Measurements from ENCODE around the gene GGT6.

GGT6 gene

DNA sequence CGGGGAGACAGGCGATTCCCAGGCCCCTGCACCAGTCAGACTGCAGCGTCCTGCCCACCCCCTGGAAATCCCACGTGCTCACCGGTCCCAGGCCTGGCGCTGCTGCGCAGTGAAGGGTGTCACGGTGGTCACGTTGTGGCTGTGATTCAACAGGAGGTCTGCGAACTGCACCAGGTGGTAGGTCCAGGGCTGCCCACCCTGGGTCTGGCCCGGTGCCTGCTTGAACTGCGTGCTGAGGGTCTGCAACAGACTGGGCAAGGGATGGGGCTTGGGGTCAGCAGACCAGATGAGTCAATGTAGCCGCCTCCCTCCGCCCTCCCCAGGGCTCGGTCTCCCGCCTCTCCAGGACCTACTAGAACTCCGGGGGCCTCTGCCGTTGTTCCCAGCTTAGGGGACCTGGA lies 12.3 kb downstream of the GGT6 start:
- no peak overlapping the region for H3K27ac ChIP-seq (ENCODE audit: poor library complexity, severe bottlenecking)
- peaks cover 82% of the 10 kb centered on the region for H3K36me3 ChIP-seq (ENCODE audit: low read depth)
- H3K9me3 ChIP-seq (ENCODE audit: severe bottlenecking) = no peaks in the 10 kb centered on the region
- no peaks in the 10 kb centered on the region for H3K4me1 ChIP-seq (ENCODE audit: insufficient read depth, poor library complexity, severe bottlenecking)
- TF ChIP-seq, protein P1, sequence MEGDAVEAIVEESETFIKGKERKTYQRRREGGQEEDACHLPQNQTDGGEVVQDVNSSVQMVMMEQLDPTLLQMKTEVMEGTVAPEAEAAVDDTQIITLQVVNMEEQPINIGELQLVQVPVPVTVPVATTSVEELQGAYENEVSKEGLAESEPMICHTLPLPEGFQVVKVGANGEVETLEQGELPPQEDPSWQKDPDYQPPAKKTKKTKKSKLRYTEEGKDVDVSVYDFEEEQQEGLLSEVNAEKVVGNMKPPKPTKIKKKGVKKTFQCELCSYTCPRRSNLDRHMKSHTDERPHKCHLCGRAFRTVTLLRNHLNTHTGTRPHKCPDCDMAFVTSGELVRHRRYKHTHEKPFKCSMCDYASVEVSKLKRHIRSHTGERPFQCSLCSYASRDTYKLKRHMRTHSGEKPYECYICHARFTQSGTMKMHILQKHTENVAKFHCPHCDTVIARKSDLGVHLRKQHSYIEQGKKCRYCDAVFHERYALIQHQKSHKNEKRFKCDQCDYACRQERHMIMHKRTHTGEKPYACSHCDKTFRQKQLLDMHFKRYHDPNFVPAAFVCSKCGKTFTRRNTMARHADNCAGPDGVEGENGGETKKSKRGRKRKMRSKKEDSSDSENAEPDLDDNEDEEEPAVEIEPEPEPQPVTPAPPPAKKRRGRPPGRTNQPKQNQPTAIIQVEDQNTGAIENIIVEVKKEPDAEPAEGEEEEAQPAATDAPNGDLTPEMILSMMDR (IDR thresholded peaks at IDR 0.05; ENCODE audit: poor library complexity, severe bottlenecking) = no peak
- ATAC-seq (ENCODE audit: low read depth) (no peak), DNase-seq (ENCODE audit: low spot score) (no peak)
- no peak overlapping the region for H3K4me3 ChIP-seq (ENCODE audit: severe bottlenecking)
- H3K27me3 ChIP-seq (ENCODE audit: insufficient read depth, poor library complexity, severe bottlenecking) = no peaks in the 10 kb centered on the region

DNA sequence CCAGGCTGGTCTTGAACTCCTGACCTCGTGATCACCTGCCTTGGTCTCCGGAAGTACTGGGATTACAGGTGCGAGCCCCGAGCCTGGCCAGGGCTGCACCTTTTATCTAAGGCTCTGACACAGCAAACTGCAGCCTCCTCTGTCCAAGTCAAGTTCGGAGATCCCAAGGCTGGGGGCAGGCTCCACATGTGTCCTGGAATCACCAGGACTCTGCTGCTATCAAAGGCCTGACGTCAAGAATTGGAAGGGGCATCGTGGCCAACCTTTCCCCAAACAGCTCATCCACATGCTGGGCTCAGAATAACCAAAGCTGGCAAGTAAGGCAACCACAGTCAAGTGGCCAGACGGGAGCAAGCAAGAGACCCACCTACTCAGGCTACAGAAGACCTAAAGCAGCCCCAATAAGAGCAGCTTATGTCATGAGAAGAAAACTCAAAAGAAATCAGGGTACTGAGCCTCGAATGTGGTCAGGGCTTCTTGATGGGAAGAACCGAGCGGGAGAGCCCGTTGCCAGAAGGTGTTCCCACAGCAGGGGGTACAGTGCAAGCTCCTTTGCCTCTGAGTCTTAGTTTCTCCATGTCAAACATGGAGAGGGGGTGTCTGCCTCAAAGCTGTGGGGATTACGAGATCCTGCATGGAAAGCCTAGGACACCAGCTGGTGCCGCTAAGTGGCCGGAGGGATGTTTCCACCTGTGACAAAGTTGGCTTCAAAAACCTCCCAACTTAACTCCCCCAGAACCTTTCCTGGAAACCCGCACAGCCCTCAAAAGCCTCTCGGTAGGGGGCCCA lies 13.1 kb downstream of the GGT6 start:
- no peaks in the 10 kb centered on the region for H3K9me3 ChIP-seq (ENCODE audit: severe bottlenecking)
- TF ChIP-seq, protein P1 (IDR thresholded peaks at IDR 0.05; ENCODE audit: poor library complexity, severe bottlenecking) = no peak
- peaks cover 82% of the 10 kb centered on the region for H3K36me3 ChIP-seq (ENCODE audit: low read depth)
- no peak for DNase-seq (ENCODE audit: low spot score)
- H3K4me1 ChIP-seq (ENCODE audit: insufficient read depth, poor library complexity, severe bottlenecking) = no peaks in the 10 kb centered on the region
- no peak for ATAC-seq (ENCODE audit: low read depth)
- H3K27me3 ChIP-seq (ENCODE audit: insufficient read depth, poor library complexity, severe bottlenecking) = no peaks in the 10 kb centered on the region
- H3K27ac ChIP-seq (ENCODE audit: poor library complexity, severe bottlenecking) = no peak overlapping the region
- no peak overlapping the region for H3K4me3 ChIP-seq (ENCODE audit: severe bottlenecking)

DNA sequence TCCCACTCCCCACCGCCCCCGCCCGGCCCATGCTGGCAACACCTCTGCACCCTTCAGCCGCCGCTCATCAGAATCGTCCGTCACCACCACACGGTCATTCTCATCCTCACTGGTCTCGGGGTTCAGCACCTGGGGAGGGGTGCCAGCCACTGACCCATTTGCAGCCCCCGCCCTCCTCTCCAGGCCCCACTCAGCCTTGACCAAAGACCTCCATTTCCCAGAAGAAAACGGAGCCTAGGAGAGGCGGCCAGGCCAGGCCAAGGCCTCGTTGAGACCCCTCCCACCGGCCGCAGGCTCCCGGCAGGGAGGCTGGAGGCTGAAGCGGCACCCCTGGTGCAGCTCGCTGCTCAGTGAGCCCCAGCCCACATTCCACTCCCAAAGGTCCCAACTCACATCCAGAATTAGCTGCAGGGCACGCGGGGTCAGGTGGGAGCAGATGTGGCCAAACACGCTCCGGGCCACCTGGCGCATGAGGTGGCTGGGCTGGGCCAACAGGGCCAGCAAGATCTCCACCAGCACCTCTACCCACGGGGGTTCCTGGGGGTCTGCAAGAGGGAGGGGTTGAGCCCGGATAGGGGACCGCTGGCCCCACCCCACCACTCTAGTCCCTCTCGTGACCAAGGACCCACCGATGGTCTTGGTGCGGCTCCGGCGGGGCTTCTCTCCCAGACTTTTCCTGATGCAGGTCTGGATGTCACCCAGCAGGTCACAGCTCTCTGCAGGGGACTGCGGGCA lies 15.0 kb downstream of the GGT6 start:
- Histone ChIP-seq H3K36me3 (ENCODE audit: low read depth) (peaks cover 80% of the 10 kb centered on the region), H3K27ac (ENCODE audit: poor library complexity, severe bottlenecking) (no peak overlapping the region), H3K4me1 (ENCODE audit: insufficient read depth, poor library complexity, severe bottlenecking) (no peaks in the 10 kb centered on the region), H3K9me3 (ENCODE audit: severe bottlenecking) (no peaks in the 10 kb centered on the region), H3K27me3 (ENCODE audit: insufficient read depth, poor library complexity, severe bottlenecking) (no peaks in the 10 kb centered on the region), H3K4me3 (ENCODE audit: severe bottlenecking) (no peak overlapping the region)
- TF ChIP-seq, protein P1 (IDR thresholded peaks at IDR 0.05; ENCODE audit: poor library complexity, severe bottlenecking) = no peak
- no peak for DNase-seq (ENCODE audit: low spot score)
- ATAC-seq (ENCODE audit: low read depth) = no peak

DNA sequence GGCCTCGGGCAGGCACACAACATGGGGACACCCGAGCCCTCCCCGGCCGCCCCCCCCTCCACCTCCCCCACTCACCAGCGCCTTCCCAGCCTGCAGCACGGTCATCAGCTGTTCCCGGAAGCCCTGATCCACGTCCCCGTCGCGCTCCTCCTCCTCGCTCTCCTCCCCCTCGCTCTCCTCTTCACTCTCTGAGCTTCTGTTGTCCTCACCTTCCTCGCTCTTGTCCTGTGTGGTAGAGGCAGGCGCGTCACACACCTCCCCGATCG lies 15.5 kb downstream of the GGT6 start:
- Histone ChIP-seq H3K9me3 (ENCODE audit: severe bottlenecking) (no peaks in the 10 kb centered on the region), H3K27me3 (ENCODE audit: insufficient read depth, poor library complexity, severe bottlenecking) (no peaks in the 10 kb centered on the region), H3K4me3 (ENCODE audit: severe bottlenecking) (no peak overlapping the region), H3K36me3 (ENCODE audit: low read depth) (peaks cover 80% of the 10 kb centered on the region), H3K27ac (ENCODE audit: poor library complexity, severe bottlenecking) (no peak overlapping the region), H3K4me1 (ENCODE audit: insufficient read depth, poor library complexity, severe bottlenecking) (no peaks in the 10 kb centered on the region)
- TF ChIP-seq, protein P1 (IDR thresholded peaks at IDR 0.05; ENCODE audit: poor library complexity, severe bottlenecking) = no peak
- DNase-seq (ENCODE audit: low spot score) = no peak
- ATAC-seq (ENCODE audit: low read depth) = no peak

Measured in RWPE2 (cell line).